Lower lobe of right lung (tissue), 2 donors: Measurements from ENCODE around the gene FERMT3. TPM values are rescaled to one million over a fixed set of nuclear protein-coding genes. Genes with fewer than 3 reads are reported as not detected.

ENCODE experiments used
- ATAC-seq, 2 donors: fragments of 200-7000 bp; cut with Tn5 transposase; one replicate each; pipeline ENCODE4 v1.9.1; 2020 to 2022; ENCODE audit warnings: mild to moderate bottlenecking in 2 of 2, moderate library complexity in 2 of 2
- DNase-seq: peaks from one replicate; pipeline ENCODE4 v3.0.0-alpha.2; 2020
- H3K27ac ChIP-seq: fragments of 200-600 bp; one replicate; pipeline ENCODE4 v1.8.0; 2022
- H3K27me3 ChIP-seq: fragments of 200-600 bp; one replicate; pipeline ENCODE4 v1.8.0; 2022; ENCODE audit warnings: low read depth
- H3K36me3 ChIP-seq: fragments of 200-600 bp; one replicate; pipeline ENCODE4 v1.8.0; 2022; ENCODE audit warnings: mild to moderate bottlenecking
- H3K4me1 ChIP-seq: fragments of 200-600 bp; one replicate; pipeline ENCODE4 v1.8.0; 2022
- H3K4me3 ChIP-seq: fragments of 200-600 bp; one replicate; pipeline ENCODE4 v1.8.0; 2022; ENCODE audit warnings: mild to moderate bottlenecking
- H3K9me3 ChIP-seq: fragments of 200-600 bp; one replicate; pipeline ENCODE4 v1.8.0; 2022
- CTCF ChIP-seq: fragments of 200-600 bp; IDR thresholded peaks from one replicate; pipeline ENCODE4 v1.8.0; 2022; ENCODE audit warnings: antibody characterized with exemption, mild to moderate bottlenecking
- intact Hi-C: fragments of 100-400 bp; cut with DNase I; formaldehyde crosslinking; loops from one replicate; pipeline ENCODE4 v1.11.0; 2022
- total RNA-seq: library from RNA; stranded (reverse); fragmentation: NEBNext Ultra II Directional; extraction: Animal tissue kit (Norgen Biotek cat#: 25700); gene quantifications from one replicate; pipeline ENCODE4 v1.2.1, GENCODE V29; 2021
- donor health status: DM: no; HTN: yes; CAD: no; lungs with severe emphysema.

Gene FERMT3
- total RNA-seq, 1 donor from 2014 or later = 92.0 TPM

GRCh38 chr11:64247729-64248531, 41.4 kb downstream of the FERMT3 start:
- TF ChIP-seq CTCF = no peak
- H3K27ac ChIP-seq = peak overlapping the region; percentile 79
- H3K36me3 ChIP-seq = peaks cover 13% of the 10 kb centered on the region
- no peaks in the 10 kb centered on the region for H3K27me3 ChIP-seq
- peak overlapping the region; percentile 94 for H3K4me3 ChIP-seq
- ATAC-seq (peak in 1 of 2 donors; percentile 3), DNase-seq (no peak)
- intact Hi-C loops = no loop called here
- peaks cover 42% of the 10 kb centered on the region for H3K4me1 ChIP-seq
- H3K9me3 ChIP-seq = no peaks in the 10 kb centered on the region

GRCh38 chr11:64248578-64248977, 42.1 kb downstream of the FERMT3 start:
- Histone ChIP-seq H3K4me1 (peaks cover 45% of the 10 kb centered on the region), H3K27me3 (no peaks in the 10 kb centered on the region), H3K9me3 (no peaks in the 10 kb centered on the region), H3K4me3 (no peak overlapping the region), H3K27ac (no peak overlapping the region), H3K36me3 (peaks cover 7% of the 10 kb centered on the region)
- DNase-seq (no peak), ATAC-seq (no peak)
- TF ChIP-seq CTCF = no peak
- intact Hi-C loops = no loop called here

GRCh38 chr11:64249038-64249437, 42.5 kb downstream of the FERMT3 start:
- no peak for TF ChIP-seq CTCF
- Histone ChIP-seq H3K9me3 (no peaks in the 10 kb centered on the region), H3K36me3 (peaks cover 3% of the 10 kb centered on the region), H3K4me1 (peaks cover 48% of the 10 kb centered on the region), H3K4me3 (no peak overlapping the region), H3K27ac (no peak overlapping the region), H3K27me3 (no peaks in the 10 kb centered on the region)
- DNase-seq (no peak), ATAC-seq (no peak)
- intact Hi-C loops = no loop called here

GRCh38 chr11:64249563-64250414, 43.3 kb downstream of the FERMT3 start:
- ATAC-seq = no peak
- Histone ChIP-seq H3K9me3 (no peaks in the 10 kb centered on the region), H3K27me3 (no peaks in the 10 kb centered on the region), H3K4me1 (peaks cover 46% of the 10 kb centered on the region), H3K36me3 (peaks cover 6% of the 10 kb centered on the region), H3K27ac (no peak overlapping the region), H3K4me3 (no peak overlapping the region)
- DNase-seq = no peak
- no peak for TF ChIP-seq CTCF
- intact Hi-C loops = no loop called here

GRCh38 chr11:64250415-64251015, 44.0 kb downstream of the FERMT3 start:
- intact Hi-C loops = no loop called here
- Histone ChIP-seq H3K9me3 (no peaks in the 10 kb centered on the region), H3K4me3 (peak overlapping the region; percentile 91), H3K27ac (no peak overlapping the region), H3K36me3 (peaks cover 13% of the 10 kb centered on the region), H3K4me1 (peaks cover 39% of the 10 kb centered on the region), H3K27me3 (no peaks in the 10 kb centered on the region)
- ATAC-seq = no peak
- TF ChIP-seq CTCF = no peak
- no peak for DNase-seq
